WERI-Rb-1 (cell line): Measurements from ENCODE around the gene PROM2.

Source experiments
- DNase-seq: peaks from one replicate; pipeline ENCODE4 v3.0.0-alpha.2; 2020
- H3K27ac ChIP-seq: fragments of 250-450 bp; sonication (Bioruptor Pico); 2 replicates; pipeline ENCODE4 v1.5.1; 2020; ENCODE audit warnings: mild to moderate bottlenecking, moderate library complexity
- H3K27me3 ChIP-seq: fragments of 250-450 bp; sonication (Bioruptor Pico); 2 replicates; pipeline ENCODE4 v1.5.1; 2021; ENCODE audit warnings: mild to moderate bottlenecking, low read depth, moderate library complexity; ENCODE audit not compliant: insufficient read depth, severe bottlenecking
- H3K36me3 ChIP-seq: fragments of 250-450 bp; sonication (Bioruptor Pico); 2 replicates; pipeline ENCODE4 v1.5.1; 2020; ENCODE audit warnings: mild to moderate bottlenecking, moderate library complexity
- H3K4me3 ChIP-seq: 2 replicates; pipeline ENCODE4 v1.5.1; 2011; ENCODE audit warnings: low read depth, mild to moderate bottlenecking, control low read depth, low read length
- H3K9me3 ChIP-seq: fragments of 250-450 bp; sonication (Bioruptor Pico); 2 replicates; pipeline ENCODE4 v1.5.1; 2021; ENCODE audit warnings: mild to moderate bottlenecking, moderate library complexity; ENCODE audit not compliant: severe bottlenecking
- TF ChIP-seq, protein P1 (sequence below): IDR thresholded peaks from 2 replicates; pipeline ENCODE4 v1.5.1; 2011; ENCODE audit warnings: low read depth, mild to moderate bottlenecking, control low read depth, inconsistent platforms, low read length

Gene PROM2

DNA sequence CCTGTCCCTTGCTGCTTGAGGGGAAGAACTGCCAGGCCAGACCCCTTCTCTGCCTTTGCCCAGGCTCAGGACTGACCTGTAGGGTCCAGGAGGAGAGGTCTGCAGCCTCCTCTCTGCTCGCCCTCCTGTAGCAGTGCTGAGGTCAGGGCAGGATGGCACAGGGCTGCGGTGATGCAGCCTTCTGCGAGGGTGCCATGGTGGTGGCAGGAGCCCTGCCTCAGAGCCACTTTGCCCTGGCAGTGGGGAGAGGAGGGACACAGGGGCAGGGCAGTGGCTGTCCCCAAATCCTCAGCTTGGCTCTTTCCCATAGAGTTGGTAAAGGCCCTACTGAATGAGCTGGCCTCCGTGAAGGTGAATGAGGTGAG, 884 bp downstream of the PROM2 start:
- TF ChIP-seq, protein P1, sequence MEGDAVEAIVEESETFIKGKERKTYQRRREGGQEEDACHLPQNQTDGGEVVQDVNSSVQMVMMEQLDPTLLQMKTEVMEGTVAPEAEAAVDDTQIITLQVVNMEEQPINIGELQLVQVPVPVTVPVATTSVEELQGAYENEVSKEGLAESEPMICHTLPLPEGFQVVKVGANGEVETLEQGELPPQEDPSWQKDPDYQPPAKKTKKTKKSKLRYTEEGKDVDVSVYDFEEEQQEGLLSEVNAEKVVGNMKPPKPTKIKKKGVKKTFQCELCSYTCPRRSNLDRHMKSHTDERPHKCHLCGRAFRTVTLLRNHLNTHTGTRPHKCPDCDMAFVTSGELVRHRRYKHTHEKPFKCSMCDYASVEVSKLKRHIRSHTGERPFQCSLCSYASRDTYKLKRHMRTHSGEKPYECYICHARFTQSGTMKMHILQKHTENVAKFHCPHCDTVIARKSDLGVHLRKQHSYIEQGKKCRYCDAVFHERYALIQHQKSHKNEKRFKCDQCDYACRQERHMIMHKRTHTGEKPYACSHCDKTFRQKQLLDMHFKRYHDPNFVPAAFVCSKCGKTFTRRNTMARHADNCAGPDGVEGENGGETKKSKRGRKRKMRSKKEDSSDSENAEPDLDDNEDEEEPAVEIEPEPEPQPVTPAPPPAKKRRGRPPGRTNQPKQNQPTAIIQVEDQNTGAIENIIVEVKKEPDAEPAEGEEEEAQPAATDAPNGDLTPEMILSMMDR: no peak
- Histone ChIP-seq H3K4me3 (no peak overlapping the region), H3K9me3 (no peaks in the 10 kb centered on the region), H3K36me3 (no peaks in the 10 kb centered on the region), H3K27me3 (no peaks in the 10 kb centered on the region), H3K27ac (no peak overlapping the region)
- DNase-seq: no peak

DNA sequence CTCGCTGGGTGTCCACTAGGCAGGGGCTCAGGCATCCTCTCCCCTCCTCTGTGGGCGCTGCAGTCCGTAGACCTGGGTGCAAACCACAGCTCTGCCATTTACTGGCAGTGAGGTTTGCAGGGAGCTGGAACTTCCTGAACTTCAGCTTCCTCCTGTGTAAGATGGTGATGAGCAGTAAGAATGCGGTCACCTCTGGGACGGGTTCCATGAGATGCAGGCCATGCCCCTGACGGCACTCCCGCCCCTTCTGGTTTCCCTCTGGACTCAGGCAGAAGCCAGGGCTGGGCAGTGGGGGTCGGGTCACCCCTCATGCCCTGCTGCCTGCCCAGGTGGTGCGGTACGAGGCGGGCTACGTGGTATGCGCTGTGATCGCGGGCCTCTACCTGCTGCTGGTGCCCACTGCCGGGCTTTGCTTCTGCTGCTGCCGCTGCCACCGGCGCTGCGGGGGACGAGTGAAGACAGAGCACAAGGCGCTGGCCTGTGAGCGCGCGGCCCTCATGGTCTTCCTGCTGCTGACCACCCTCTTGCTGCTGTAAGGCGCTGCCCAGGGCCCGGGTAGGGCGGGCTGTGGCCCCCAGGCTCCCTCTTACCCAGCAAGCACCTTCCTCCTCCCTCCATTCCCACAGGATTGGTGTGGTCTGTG, 1.5 kb downstream of the PROM2 start:
- Histone ChIP-seq H3K4me3 (no peak overlapping the region), H3K27ac (no peak overlapping the region)
- no peak for DNase-seq

DNA sequence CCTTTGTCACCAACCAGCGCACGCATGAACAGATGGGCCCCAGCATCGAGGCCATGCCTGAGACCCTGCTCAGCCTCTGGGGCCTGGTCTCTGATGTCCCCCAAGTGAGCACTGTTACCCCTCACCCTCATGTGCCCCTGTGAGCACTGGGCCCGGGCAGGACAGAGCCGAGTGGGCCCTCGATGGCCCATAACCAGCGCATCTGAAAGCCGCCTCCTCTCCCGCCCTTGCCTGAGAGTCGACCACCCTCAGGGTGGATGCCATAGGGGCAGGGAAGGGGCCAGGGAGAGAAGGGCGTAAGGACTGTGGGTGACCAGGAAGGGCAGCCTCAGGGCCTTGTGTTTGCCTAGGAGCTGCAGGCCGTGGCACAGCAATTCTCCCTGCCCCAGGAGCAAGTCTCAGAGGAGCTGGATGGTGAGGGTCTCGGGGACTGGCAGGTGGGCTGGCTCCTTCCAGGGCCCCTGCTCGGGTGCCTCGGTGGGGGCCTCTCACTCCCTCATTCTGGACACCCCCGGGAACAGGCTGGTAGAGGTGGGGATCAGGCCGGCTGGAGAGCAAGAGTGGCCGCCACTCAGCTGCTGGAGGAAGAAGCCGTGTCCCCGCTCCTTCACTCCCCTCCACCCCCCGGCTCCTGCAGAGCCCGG, 2.1 kb downstream of the PROM2 start:
- H3K36me3 ChIP-seq: no peaks in the 10 kb centered on the region
- no peak for DNase-seq
- TF ChIP-seq, protein P1: no peak
- H3K9me3 ChIP-seq: no peaks in the 10 kb centered on the region
- no peaks in the 10 kb centered on the region for H3K27me3 ChIP-seq
- no peak overlapping the region for H3K27ac ChIP-seq
- H3K4me3 ChIP-seq: no peak overlapping the region

More for the DNA sequence above, 1.5 kb downstream of the PROM2 start:
- TF ChIP-seq, protein P1: no peak
- Histone ChIP-seq H3K9me3 (no peaks in the 10 kb centered on the region), H3K36me3 (no peaks in the 10 kb centered on the region), H3K27me3 (no peaks in the 10 kb centered on the region)

DNA sequence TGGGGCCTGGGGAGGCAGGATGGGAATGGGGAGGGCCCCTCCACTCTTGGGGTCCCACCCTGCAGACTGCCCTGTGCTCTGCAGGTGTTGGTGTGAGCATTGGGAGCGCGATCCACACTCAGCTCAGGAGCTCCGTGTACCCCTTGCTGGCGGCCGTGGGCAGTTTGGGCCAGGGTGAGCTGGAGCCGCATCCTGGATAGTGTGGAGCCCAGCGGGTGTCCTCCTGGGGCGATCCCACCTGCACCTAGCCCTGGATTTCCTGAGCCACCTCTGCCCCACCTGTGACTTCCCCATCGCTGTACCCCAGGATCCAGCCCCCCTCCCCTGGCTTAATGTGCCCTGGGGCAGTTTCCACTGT, 2.6 kb downstream of the PROM2 start:
- no peak for DNase-seq
- H3K4me3 ChIP-seq: no peak overlapping the region
- no peak overlapping the region for H3K27ac ChIP-seq
- H3K27me3 ChIP-seq: no peaks in the 10 kb centered on the region
- no peaks in the 10 kb centered on the region for H3K9me3 ChIP-seq
- TF ChIP-seq, protein P1: no peak
- no peaks in the 10 kb centered on the region for H3K36me3 ChIP-seq

DNA sequence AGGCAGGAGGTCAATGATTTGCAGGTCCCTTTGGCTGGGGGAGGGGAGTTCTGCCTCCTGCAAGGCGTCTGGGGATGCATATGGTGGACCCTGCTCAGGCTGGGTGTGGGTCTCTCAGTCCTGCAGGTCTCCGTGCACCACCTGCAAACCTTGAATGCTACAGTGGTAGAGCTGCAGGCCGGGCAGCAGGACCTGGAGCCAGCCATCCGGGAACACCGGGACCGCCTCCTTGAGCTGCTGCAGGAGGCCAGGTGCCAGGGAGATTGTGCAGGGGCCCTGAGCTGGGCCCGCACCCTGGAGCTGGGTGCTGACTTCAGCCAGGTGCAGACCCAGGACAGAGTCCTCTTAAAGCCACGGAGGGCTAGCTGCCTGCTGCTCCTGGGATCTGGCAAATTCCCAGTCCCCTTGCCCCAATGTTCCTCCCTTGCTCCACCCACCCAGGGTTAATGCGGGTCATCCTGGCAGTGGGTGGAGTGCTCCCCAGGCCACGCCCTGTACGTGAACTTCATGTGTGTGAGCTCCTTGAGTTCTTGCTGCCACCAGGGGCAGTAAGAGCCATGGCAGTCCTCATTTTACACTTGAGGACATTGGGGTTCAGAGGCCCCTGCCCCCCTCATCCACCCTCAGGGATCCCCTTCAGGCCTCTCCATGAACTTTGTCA, 3.1 kb downstream of the PROM2 start:
- DNase-seq: peak; percentile 33
- H3K27me3 ChIP-seq: no peaks in the 10 kb centered on the region
- H3K27ac ChIP-seq: no peak overlapping the region
- TF ChIP-seq, protein P1: peak; percentile 53
- H3K36me3 ChIP-seq: no peaks in the 10 kb centered on the region
- H3K9me3 ChIP-seq: no peaks in the 10 kb centered on the region
- H3K4me3 ChIP-seq: no peak overlapping the region
